ENCODE measurements around the gene SPTBN4.

DNA sequence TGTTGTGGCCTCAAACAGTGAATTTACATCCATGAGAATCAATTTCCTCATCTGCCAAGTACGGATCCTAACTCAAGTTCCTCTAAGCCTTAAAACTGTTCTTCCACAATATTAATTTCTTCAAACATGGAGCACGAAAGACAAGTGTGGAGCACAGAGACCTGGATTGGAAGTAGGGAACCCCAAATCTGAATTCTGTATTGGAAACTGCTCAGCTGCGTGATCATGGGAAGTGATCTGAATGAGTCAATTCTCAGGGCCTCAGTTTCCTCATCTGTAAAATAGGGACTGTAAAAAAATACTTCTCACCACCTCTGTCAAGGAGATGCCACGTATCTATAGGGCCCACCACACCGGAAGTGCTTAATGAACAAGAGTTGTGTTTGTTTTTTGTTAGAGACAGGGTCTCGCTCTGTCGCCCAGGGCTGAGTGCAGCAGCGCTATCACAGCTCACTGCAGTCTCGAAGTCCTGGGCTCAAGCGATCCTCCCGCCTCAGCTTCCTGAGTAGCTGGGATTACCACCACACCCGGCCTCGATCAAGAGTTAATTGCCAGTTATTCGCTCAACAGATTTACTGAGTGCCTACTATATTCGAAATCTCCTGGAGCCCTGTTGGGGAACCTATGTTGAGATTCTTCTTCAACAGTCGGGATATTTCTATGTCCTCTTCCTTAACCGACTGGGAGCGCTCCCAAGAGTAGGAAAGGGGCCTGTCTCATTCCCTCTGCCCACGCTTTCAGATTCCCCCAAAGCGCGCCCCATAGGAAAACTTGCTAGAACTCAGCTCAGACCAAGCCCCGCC lies 24.3 kb upstream of the SPTBN4 start:
- no peak; the same call in 1 of the 2 replicates for TF ChIP-seq POLR2A (IDR thresholded peaks at IDR 0.05; ENCODE audit: low read depth, low read length)
- TF ChIP-seq POLR2AphosphoS5 (IDR thresholded peaks at IDR 0.05; ENCODE audit: low read depth, low read length) = no peak
- TF ChIP-seq TAF1 (IDR thresholded peaks at IDR 0.05; ENCODE audit: borderline replicate concordance, low read depth, low read length) = no peak
